C4-2B (cell line): ENCODE results near the gene UQCC5.

ENCODE experiments used
- H3K27ac ChIP-seq: fragments of 450-650 bp; 2 replicates; pipeline ENCODE4 v1.5.1; 2017
- CTCF ChIP-seq: fragments of 450-650 bp; conservative IDR thresholded peaks from 2 replicates; pipeline ENCODE4 v1.5.1; 2017; ENCODE audit warnings: mild to moderate bottlenecking
- ZFX ChIP-seq: fragments of 450-650 bp; IDR thresholded peaks from 2 replicates; pipeline ENCODE4 v1.6.1; 2017

The UQCC5 gene

GRCh38 chr3:52541050-52541449 is 4.6 kb downstream of the UQCC5 start:
- H3K27ac ChIP-seq, result no peak overlapping the region
- TF ChIP-seq ZFX (no peak), CTCF (no peak)

DNA sequence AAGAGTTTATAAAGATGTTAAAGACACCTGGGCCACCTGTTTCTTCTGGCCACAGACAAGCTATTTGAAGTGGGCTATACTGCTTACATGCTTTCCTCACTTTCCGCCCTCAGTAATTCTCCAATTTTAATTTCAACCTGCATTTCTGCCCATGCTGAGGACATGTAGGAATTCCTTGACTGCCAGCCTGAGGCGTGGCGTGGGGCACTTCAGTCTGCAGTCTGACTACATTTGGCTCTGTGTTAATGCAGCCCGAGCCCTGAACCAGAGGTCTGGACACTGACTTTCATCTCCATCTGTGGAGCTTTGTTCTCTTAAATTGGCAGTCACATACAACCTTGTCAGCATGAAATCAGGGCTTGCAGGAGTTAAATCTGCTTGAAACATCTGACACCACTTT is 8.5 kb downstream of the UQCC5 start:
- H3K27ac ChIP-seq, result no peak overlapping the region
- TF ChIP-seq ZFX, result no peak
- TF ChIP-seq CTCF, result no peak

GRCh38 chr3:52546111-52546901 is 9.9 kb downstream of the UQCC5 start:
- no peak overlapping the region for H3K27ac ChIP-seq
- TF ChIP-seq CTCF (no peak), ZFX (no peak)

GRCh38 chr3:52547143-52547542 is 10.7 kb downstream of the UQCC5 start:
- no peak overlapping the region for H3K27ac ChIP-seq
- TF ChIP-seq ZFX (no peak), CTCF (no peak)

- no peak for TF ChIP-seq CTCF
- no peak for TF ChIP-seq ZFX
- no peak overlapping the region for H3K27ac ChIP-seq
These were observed 14.7 kb downstream of the UQCC5 start for GRCh38 chr3:52551118-52551517.

GRCh38 chr3:52552089-52552488 is 15.7 kb downstream of the UQCC5 start:
- H3K27ac ChIP-seq, result no peak overlapping the region
- TF ChIP-seq ZFX, result no peak
- no peak for TF ChIP-seq CTCF

DNA sequence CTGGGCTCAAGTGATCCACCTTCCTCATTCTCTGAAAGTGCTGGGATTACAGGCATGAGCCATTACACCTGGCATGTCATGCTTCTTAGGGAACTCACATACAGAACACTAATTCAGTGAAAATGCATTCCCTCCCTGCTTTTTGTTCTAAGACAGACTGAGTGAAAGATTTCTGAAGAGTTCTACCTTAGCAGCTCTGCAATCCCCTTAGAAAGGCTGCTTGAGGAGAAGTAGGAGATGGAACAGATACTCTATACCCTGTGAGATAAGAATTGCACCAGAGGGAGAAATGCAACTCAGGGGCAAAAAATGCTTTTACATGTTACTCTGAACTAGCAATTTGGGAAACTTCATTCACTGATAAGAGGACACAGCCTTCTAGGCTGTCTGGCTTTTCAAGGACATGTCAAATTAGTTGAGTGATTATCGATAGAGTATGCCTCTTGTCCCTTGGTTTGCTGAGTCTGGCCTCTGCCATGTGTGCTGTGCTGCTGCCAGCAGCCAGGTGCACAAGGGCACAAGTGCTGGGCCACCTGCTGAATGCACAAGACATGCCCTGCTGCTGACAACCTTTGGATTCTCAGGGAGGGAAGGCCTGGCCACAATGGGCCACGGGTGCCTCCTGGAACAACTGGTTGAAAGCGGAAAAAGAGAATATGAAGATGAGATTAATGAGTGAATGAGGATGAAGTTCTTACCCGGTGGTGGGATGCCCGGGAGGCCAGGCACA is 17.8 kb downstream of the UQCC5 start:
- no peak for TF ChIP-seq ZFX
- TF ChIP-seq CTCF, result no peak
- no peak overlapping the region for H3K27ac ChIP-seq
